ENCODE data around the gene CHST15. TPM values are rescaled to one million over a fixed set of nuclear protein-coding genes. Genes with fewer than 3 reads are reported as not detected.

CHST15 gene
- total RNA-seq, 1 experiment from 2014 or later, result 17.1 TPM

DNA sequence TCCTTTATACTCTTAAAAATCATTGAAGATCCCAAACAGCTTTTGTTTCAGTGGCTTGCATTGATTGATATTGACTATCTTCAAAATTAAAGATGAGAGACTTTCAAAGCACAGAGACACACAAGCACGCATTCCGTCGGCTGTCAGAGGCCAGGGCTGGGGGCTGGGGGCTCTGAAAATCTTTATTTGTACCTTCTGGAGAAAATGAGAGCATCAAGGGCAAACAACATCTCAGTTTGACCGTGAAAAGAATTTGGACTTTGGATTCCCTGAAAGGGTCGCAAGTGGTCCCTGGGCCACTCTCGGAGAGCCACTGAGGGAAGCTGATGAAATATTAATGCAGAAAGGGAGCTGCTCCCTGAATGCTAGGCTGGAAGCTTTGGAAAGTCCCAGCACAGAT is 96.4 kb downstream of the CHST15 start:
- TF ChIP-seq, protein P1, sequence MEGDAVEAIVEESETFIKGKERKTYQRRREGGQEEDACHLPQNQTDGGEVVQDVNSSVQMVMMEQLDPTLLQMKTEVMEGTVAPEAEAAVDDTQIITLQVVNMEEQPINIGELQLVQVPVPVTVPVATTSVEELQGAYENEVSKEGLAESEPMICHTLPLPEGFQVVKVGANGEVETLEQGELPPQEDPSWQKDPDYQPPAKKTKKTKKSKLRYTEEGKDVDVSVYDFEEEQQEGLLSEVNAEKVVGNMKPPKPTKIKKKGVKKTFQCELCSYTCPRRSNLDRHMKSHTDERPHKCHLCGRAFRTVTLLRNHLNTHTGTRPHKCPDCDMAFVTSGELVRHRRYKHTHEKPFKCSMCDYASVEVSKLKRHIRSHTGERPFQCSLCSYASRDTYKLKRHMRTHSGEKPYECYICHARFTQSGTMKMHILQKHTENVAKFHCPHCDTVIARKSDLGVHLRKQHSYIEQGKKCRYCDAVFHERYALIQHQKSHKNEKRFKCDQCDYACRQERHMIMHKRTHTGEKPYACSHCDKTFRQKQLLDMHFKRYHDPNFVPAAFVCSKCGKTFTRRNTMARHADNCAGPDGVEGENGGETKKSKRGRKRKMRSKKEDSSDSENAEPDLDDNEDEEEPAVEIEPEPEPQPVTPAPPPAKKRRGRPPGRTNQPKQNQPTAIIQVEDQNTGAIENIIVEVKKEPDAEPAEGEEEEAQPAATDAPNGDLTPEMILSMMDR (conservative IDR thresholded peaks at IDR 0.05; ENCODE audit: low read depth, low read length), result no peak
- TF ChIP-seq EZH2 (IDR thresholded peaks at IDR 0.05; ENCODE audit: low read length, unreplicated experiment) (no peak), EZH2phosphoT487 (IDR thresholded peaks at IDR 0.05; ENCODE audit: borderline replicate concordance, low read length) (no peak)
- Histone ChIP-seq H4K20me1 (ENCODE audit: low read length) (no peaks in the 10 kb centered on the region), H3K4me1 (ENCODE audit: insufficient read depth, low read length) (peaks cover 46% of the 10 kb centered on the region), H3K27ac (ENCODE audit: low read length) (peak overlapping the region; percentile 92), H3K27me3 (ENCODE audit: low read length) (no peaks in the 10 kb centered on the region), H3F3A (ENCODE audit: low read length, unreplicated experiment) (no peaks in the 10 kb centered on the region), H3K9me3 (ENCODE audit: low read length) (no peaks in the 10 kb centered on the region), H3K4me2 (ENCODE audit: low read length) (peak overlapping the region; percentile 67), H3K9me2 (replicated peaks; ENCODE audit: low read length) (no peaks in the 10 kb centered on the region), H2AFZ (ENCODE audit: low read length) (no peak overlapping the region), H3K4me3 (ENCODE audit: low read length) (no peak overlapping the region), H3K36me3 (ENCODE audit: low read depth, low read length) (no peaks in the 10 kb centered on the region), H3K79me2 (ENCODE audit: low read length) (no peaks in the 10 kb centered on the region), H3K9ac (ENCODE audit: low read length) (peak overlapping the region; percentile 61)
- DNase-seq (no peak), ATAC-seq (no peak)
- CTCF ChIA-PET, result interaction anchor here (1.0 kb wide), 1 partner anchor 392 kb away, joined by 3 read pairs; no protein-coding TSS in a partner anchor
- intact Hi-C loops (cut with micrococcal nuclease), result loop anchor here (2.0 kb wide), 1 partner anchor 96 kb away; the partner anchor contains the start of gene CHST15
- no TSS peak for BruUV-seq (replicated peaks)
- POLR2A ChIA-PET (ENCODE audit: unreplicated experiment), result no interaction called here

DNA sequence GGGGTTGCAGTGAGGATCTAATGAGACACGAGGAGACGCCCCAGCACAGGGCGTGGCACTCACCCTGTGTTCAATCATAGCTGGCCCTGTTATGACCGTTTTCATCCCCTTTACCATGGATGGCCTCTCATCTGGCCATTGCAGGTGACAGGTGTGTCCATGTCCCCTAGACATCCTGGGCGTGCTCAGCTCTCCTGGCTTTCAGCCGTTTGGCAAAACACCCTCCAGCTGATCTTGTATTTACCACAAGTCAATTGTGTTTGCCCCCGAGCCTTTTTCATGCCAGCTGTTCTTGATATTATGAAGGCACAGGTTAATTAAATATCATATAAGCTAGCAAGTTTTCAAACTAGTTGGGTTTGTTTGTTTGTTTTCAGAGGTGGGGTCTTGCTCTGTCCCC is 97.1 kb downstream of the CHST15 start:
- no peaks in the 10 kb centered on the region for H3K9me2 ChIP-seq (replicated peaks; ENCODE audit: low read length)
- H3K4me2 ChIP-seq (ENCODE audit: low read length), result peak overlapping the region; percentile 88
- CTCF ChIA-PET, result interaction anchor here (0.5 to 2.6 kb wide), 3 partner anchors 40 to 402 kb away, joined by 3 to 37 read pairs (median 9); no protein-coding TSS in a partner anchor
- no TSS peak for BruUV-seq (replicated peaks)
- peaks cover 46% of the 10 kb centered on the region for H3K4me1 ChIP-seq (ENCODE audit: insufficient read depth, low read length)
- ATAC-seq (no peak), DNase-seq (peak; percentile 32)
- intact Hi-C loops (cut with micrococcal nuclease), result loop anchor here (2.0 kb wide), 1 partner anchor 96 kb away; the partner anchor contains the start of gene CHST15
- H4K20me1 ChIP-seq (ENCODE audit: low read length), result no peaks in the 10 kb centered on the region
- no peaks in the 10 kb centered on the region for H3K9me3 ChIP-seq (ENCODE audit: low read length)
- TF ChIP-seq, protein P1 (conservative IDR thresholded peaks at IDR 0.05; ENCODE audit: low read depth, low read length), result no peak
- TF ChIP-seq EZH2phosphoT487 (IDR thresholded peaks at IDR 0.05; ENCODE audit: borderline replicate concordance, low read length) (no peak), EZH2 (IDR thresholded peaks at IDR 0.05; ENCODE audit: low read length, unreplicated experiment) (no peak)
- H3K4me3 ChIP-seq (ENCODE audit: low read length), result peak overlapping the region; percentile 66; the same call in 1 of the 2 replicates
- peak overlapping the region; percentile 92 for H3K27ac ChIP-seq (ENCODE audit: low read length)
- H3K36me3 ChIP-seq (ENCODE audit: low read depth, low read length), result no peaks in the 10 kb centered on the region
- POLR2A ChIA-PET (ENCODE audit: unreplicated experiment), result interaction anchor here (0.6 kb wide), 1 partner anchor 461 kb away, joined by 3 read pairs; no protein-coding TSS in a partner anchor
- peak overlapping the region; percentile 61 for H3K9ac ChIP-seq (ENCODE audit: low read length)
- H2AFZ ChIP-seq (ENCODE audit: low read length), result no peak overlapping the region
- H3K27me3 ChIP-seq (ENCODE audit: low read length), result no peaks in the 10 kb centered on the region
- H3F3A ChIP-seq (ENCODE audit: low read length, unreplicated experiment), result no peaks in the 10 kb centered on the region
- no peaks in the 10 kb centered on the region for H3K79me2 ChIP-seq (ENCODE audit: low read length)

All from PC-3 (cell line).